RWPE2 (cell line): ENCODE data around the gene NFRKB.

ENCODE experiments used
- ATAC-seq: fragments of 200-7000 bp; cut with Tn5 transposase; 3 replicates; pipeline ENCODE4 v1.9.1; 2021; ENCODE audit warnings: low read depth
- DNase-seq: peaks from one replicate; pipeline ENCODE4 v3.0.0-alpha.2; 2020; ENCODE audit warnings: low spot score
- H3K27ac ChIP-seq: fragments of 450-650 bp; 2 replicates; pipeline ENCODE4 v1.5.1; 2017; ENCODE audit warnings: mild to moderate bottlenecking; ENCODE audit not compliant: poor library complexity, severe bottlenecking
- H3K27me3 ChIP-seq: fragments of 250-450 bp; sonication (Bioruptor Pico); 2 replicates; pipeline ENCODE4 v1.5.1; 2021; ENCODE audit warnings: mild to moderate bottlenecking, moderate library complexity; ENCODE audit not compliant: insufficient read depth, poor library complexity, severe bottlenecking
- H3K36me3 ChIP-seq: fragments of 250-450 bp; sonication (Bioruptor Pico); 2 replicates; pipeline ENCODE4 v1.5.1; 2020; ENCODE audit warnings: low read depth, mild to moderate bottlenecking, moderate library complexity
- H3K4me1 ChIP-seq: fragments of 250-450 bp; sonication (Bioruptor Pico); 2 replicates; pipeline ENCODE4 v1.5.1; 2021; ENCODE audit warnings: mild to moderate bottlenecking, moderate library complexity; ENCODE audit not compliant: insufficient read depth, poor library complexity, severe bottlenecking
- H3K4me3 ChIP-seq: fragments of 250-450 bp; sonication (Bioruptor Pico); 2 replicates; pipeline ENCODE4 v1.5.1; 2021; ENCODE audit warnings: mild to moderate bottlenecking, moderate library complexity; ENCODE audit not compliant: severe bottlenecking
- H3K9me3 ChIP-seq: fragments of 250-450 bp; sonication (Bioruptor Pico); 2 replicates; pipeline ENCODE4 v1.5.1; 2021; ENCODE audit warnings: mild to moderate bottlenecking, moderate library complexity; ENCODE audit not compliant: severe bottlenecking
- CTCF ChIP-seq: fragments of 450-650 bp; IDR thresholded peaks from one replicate; pipeline ENCODE4 v1.5.1; 2017; ENCODE audit warnings: mild to moderate bottlenecking, moderate library complexity; ENCODE audit not compliant: poor library complexity, severe bottlenecking

The NFRKB gene

DNA sequence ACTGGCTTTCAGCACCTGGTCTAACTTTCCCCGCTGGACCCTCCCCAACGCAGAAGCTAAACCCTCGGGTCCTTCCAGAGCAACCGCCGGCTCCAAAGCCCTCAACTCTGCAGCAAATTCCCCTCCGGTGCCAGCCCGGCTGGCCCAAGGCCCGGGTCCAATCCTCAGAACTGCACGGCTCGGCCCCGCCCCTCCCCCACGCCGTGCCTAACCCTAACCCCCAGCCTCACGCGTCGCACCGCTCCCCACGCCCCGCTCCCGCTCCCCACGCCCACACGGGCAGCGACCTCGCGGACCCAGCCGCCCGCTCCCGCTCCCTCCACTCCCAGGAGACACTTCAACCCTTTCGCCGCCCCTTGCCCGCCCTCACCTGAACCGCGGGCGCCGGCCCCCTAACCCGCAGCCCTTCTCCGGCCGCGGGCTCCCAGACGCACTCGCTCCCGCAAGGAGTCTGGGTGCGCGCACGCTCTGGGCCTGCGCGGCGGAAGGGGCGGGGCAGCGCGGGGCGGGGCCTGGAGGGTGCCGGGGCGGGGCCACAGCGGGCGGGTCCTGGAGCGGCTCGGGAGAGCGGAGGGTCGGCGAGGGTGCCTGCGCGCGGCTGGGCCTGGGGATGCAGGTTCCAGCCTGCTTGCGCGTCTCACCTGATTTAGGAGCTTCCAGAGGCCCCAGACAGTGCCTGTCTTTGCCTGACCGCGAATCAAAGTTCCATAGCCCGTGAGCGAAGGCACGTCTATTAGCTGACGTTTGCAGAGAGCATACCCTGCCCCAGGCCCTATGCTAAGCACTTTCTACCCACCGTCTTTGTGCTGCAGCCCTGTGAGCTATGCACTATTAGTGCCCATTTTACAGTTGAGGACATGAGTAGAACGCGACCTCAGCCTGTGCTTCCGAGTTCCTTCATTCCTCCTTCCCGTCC is at the start of gene NFRKB:
NFRKB (minus strand) TSS at position 453 of the 916 bp plus-strand sequence. CDS start 2,729 bp downstream, outside the sequence.
- Histone ChIP-seq H3K4me1 (peaks cover 7% of the 10 kb centered on the region), H3K36me3 (peaks cover 29% of the 10 kb centered on the region), H3K27ac (peak within 1 kb of the TSS; percentile 46), H3K9me3 (no peaks in the 10 kb centered on the region), H3K4me3 (peak within 1 kb of the TSS; percentile 58), H3K27me3 (no peaks in the 10 kb centered on the region)
- peak; percentile 72 for DNase-seq
- ATAC-seq = peak; percentile 95
- TF ChIP-seq CTCF = no peak

DNA sequence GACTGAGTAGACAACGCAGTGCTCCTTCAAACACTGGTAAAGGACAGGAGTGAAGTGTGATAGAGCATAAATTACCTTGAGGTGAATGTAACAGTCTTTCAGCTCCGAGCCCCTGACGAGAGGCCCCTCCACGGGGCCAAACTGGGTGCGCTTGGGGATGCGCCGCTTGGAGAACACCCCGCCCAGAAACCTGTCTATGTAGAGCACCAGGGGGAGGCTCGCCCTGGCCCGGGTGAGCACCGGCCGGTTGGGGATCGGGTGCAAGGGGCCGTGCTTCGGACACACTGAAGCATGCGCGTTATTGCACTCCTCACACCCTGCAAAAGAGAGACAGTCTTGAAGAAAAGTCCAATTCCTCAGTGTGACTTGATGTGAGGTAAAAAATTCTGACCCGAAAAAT is 49.3 kb upstream of the NFRKB start:
- ATAC-seq = no peak
- no peaks in the 10 kb centered on the region for H3K27me3 ChIP-seq
- no peak for TF ChIP-seq CTCF
- no peak overlapping the region for H3K27ac ChIP-seq
- DNase-seq = no peak
- H3K9me3 ChIP-seq = no peaks in the 10 kb centered on the region
- H3K4me3 ChIP-seq = no peak overlapping the region
- H3K4me1 ChIP-seq = no peaks in the 10 kb centered on the region
- peaks cover 9% of the 10 kb centered on the region; the same call in 1 of the 2 replicates for H3K36me3 ChIP-seq

- no peak for TF ChIP-seq CTCF
- no peak for DNase-seq
Observed at GRCh38 chr11:129943036-129943435, 47.7 kb upstream of the NFRKB start.

DNA sequence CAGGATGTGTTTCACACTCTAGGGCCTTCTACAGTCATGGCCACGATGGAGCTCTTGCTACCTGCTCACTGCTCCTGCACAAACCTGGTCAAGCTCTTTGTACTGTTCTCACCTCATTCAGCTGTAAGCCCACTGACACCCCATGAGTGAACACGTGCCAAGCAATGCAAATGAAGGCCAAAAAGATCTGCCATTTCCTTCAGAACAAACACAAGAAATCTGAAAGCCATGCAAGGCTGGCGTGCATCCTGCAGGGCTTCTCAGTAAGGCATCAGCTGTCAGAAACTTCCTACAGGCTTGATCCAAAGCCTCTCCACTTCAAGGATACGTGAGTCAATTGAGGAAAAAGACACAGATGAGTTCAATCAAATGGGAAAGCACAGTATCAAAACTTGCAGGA is 44.1 kb upstream of the NFRKB start:
- Histone ChIP-seq H3K27ac (no peak overlapping the region), H3K36me3 (peaks cover 9% of the 10 kb centered on the region; the same call in 1 of the 2 replicates), H3K9me3 (no peaks in the 10 kb centered on the region), H3K4me3 (no peak overlapping the region), H3K27me3 (no peaks in the 10 kb centered on the region), H3K4me1 (no peaks in the 10 kb centered on the region)
- no peak for DNase-seq
- ATAC-seq = no peak
- TF ChIP-seq CTCF = no peak

More at GRCh38 chr11:129943036-129943435, 47.7 kb upstream of the NFRKB start:
- Histone ChIP-seq H3K27ac (no peak overlapping the region), H3K36me3 (peaks cover 9% of the 10 kb centered on the region; the same call in 1 of the 2 replicates), H3K4me3 (no peak overlapping the region), H3K4me1 (no peaks in the 10 kb centered on the region), H3K27me3 (no peaks in the 10 kb centered on the region), H3K9me3 (no peaks in the 10 kb centered on the region)
- no peak for ATAC-seq

GRCh38 chr11:129938764-129939163 is 43.4 kb upstream of the NFRKB start:
- H3K36me3 ChIP-seq = peaks cover 9% of the 10 kb centered on the region; the same call in 1 of the 2 replicates
- no peak for DNase-seq
- no peak for ATAC-seq

More at GRCh38 chr11:129938764-129939163, 43.4 kb upstream of the NFRKB start:
- Histone ChIP-seq H3K27ac (no peak overlapping the region), H3K4me1 (no peaks in the 10 kb centered on the region), H3K9me3 (no peaks in the 10 kb centered on the region), H3K27me3 (no peaks in the 10 kb centered on the region), H3K4me3 (no peak overlapping the region)
- no peak for TF ChIP-seq CTCF
